ENCODE results near the gene ZNF614. TPM values are rescaled to one million over a fixed set of nuclear protein-coding genes. Genes with fewer than 3 reads are reported as not detected.

ZNF614 gene
- 10.7 and 12.7 TPM in 2 replicates for total RNA-seq

GRCh38 chr19:52028027-52028779 lies at the start of gene ZNF614:
Gene ZNF614, minus strand, starts transcription at chr19:52028379. Its CDS starts 2,634 bp downstream, at chr19:52025745.

GRCh38 chr19:52048555-52049501 lies 20.6 kb upstream of the ZNF614 start, which contains the start of gene ZNF432:
Gene ZNF432, minus strand, starts transcription at chr19:52048838. Its CDS starts 1,970 bp downstream, at chr19:52046868.

GRCh38 chr19:52007806-52008557 lies 20.2 kb downstream of the ZNF614 start, which contains the start of gene ZNF615:
Gene ZNF615, minus strand, starts transcription at chr19:52008211. Its CDS starts 4,500 bp downstream, at chr19:52003711.

GRCh38 chr19:51986309-51987291 lies 41.6 kb downstream of the ZNF614 start, which contains the start of gene ZNF350:
Gene ZNF350, minus strand, starts transcription at chr19:51986840. Its CDS starts 12,480 bp downstream, at chr19:51974360.

Other genes starting within 250 kb of the ZNF614 start
- under 0.01 TPM in 1 of 2 replicates, not detected in the other for gene FPR3, start 233.2 kb downstream of the ZNF614 start, total RNA-seq
- 7.7 and 11.3 TPM in 2 replicates for gene ZNF577, start 140.4 kb downstream of the ZNF614 start, total RNA-seq
- 6.5 and 7.3 TPM in 2 replicates for gene ZNF649, start 123.4 kb downstream of the ZNF614 start, total RNA-seq
- gene ZNF613, start 100.9 kb downstream of the ZNF614 start, total RNA-seq = 4.2 and 8.7 TPM in 2 replicates
- gene ZNF350, start 41.5 kb downstream of the ZNF614 start, total RNA-seq = 8.2 and 14.1 TPM in 2 replicates
- 11.5 and 20.0 TPM in 2 replicates for gene ZNF615, start 20.2 kb downstream of the ZNF614 start, total RNA-seq
- gene ZNF432, start 20.5 kb upstream of the ZNF614 start, total RNA-seq = 8.8 and 14.7 TPM in 2 replicates
- gene ZNF841, start 67.4 kb upstream of the ZNF614 start, total RNA-seq = 21.5 and 43.4 TPM in 2 replicates
- 12.8 and 18.3 TPM in 2 replicates for gene ZNF616, start 111.6 kb upstream of the ZNF614 start, total RNA-seq
- gene ZNF836, start 143.2 kb upstream of the ZNF614 start, total RNA-seq = 3.1 and 7.6 TPM in 2 replicates
- gene PPP2R1A, start 161.7 kb upstream of the ZNF614 start, total RNA-seq = 146 and 178 TPM in 2 replicates
- 9.6 and 14.7 TPM in 2 replicates for gene ZNF766, start 241.2 kb upstream of the ZNF614 start, total RNA-seq